Natural killer cell (primary cell): ENCODE results near the gene SHROOM3. TPM values are rescaled to one million over a fixed set of nuclear protein-coding genes. Genes with fewer than 3 reads are reported as not detected.

Source experiments
- ATAC-seq, 3 donors: fragments of 150-1000 bp in 2 of 3; fragments of 200-7000 bp in 1 of 3; cut with Tn5 transposase; 1 replicate in 1 of 3; 2 replicates in 2 of 3; pipeline ENCODE4 v1.10.0; 2021; ENCODE audit warnings: mild to moderate bottlenecking in 2 of 3, moderate library complexity in 2 of 3
- DNase-seq, 2 donors: peaks; one replicate each; pipeline versions ENCODE4 v3.0.0 to v3.0.0-alpha.2; 2013 to 2021; ENCODE audit warnings: mixed read lengths in 1 of 2
- H3K27ac ChIP-seq: one replicate; pipeline ENCODE4 v1.5.1; 2013; ENCODE audit warnings: mild to moderate bottlenecking, low read length
- H3K27me3 ChIP-seq: one replicate; pipeline ENCODE4 v1.6.1; 2013; ENCODE audit warnings: low read length; ENCODE audit not compliant: control insufficient read depth, insufficient read depth
- H3K36me3 ChIP-seq: one replicate; pipeline ENCODE4 v1.6.1; 2013; ENCODE audit warnings: low read length; ENCODE audit not compliant: control insufficient read depth, insufficient read depth
- H3K4me1 ChIP-seq: one replicate; pipeline ENCODE4 v1.6.1; 2013; ENCODE audit warnings: low read length; ENCODE audit not compliant: control insufficient read depth, insufficient read depth
- H3K4me3 ChIP-seq: one replicate; pipeline ENCODE4 v1.5.1; 2013; ENCODE audit warnings: low read length
- H3K9me3 ChIP-seq: one replicate; pipeline ENCODE4 v1.6.1; 2013; ENCODE audit warnings: low read length; ENCODE audit not compliant: control insufficient read depth, insufficient read depth
- H3K27ac Mint-ChIP-seq, 2 donors: one replicate each; pipeline ENCODE4 v1.8.0; 2022; ENCODE audit warnings: mild to moderate bottlenecking in 2 of 2, mixed read lengths in 2 of 2, moderate library complexity in 1 of 2
- H3K27me3 Mint-ChIP-seq, 2 donors: one replicate each; pipeline ENCODE4 v1.8.0; 2022; ENCODE audit warnings: low read depth in 2 of 2, mixed read lengths in 2 of 2
- H3K36me3 Mint-ChIP-seq: one replicate; pipeline ENCODE4 v1.8.0; 2022; ENCODE audit warnings: mixed read lengths
- H3K4me1 Mint-ChIP-seq, 2 donors: one replicate each; pipeline ENCODE4 v1.8.0; 2022; ENCODE audit warnings: mixed read lengths in 2 of 2
- H3K4me3 Mint-ChIP-seq: one replicate; pipeline ENCODE4 v1.8.0; 2022; ENCODE audit warnings: mild to moderate bottlenecking, moderate library complexity, mixed read lengths
- H3K9me3 Mint-ChIP-seq, 2 donors: one replicate each; pipeline ENCODE4 v1.8.0; 2022; ENCODE audit warnings: mixed read lengths in 2 of 2
- WGBS: methylation state at CpG from one replicate; pipeline ENCODE4 v1.1.7; 2013; ENCODE audit warnings: missing lambda C conversion rate; ENCODE audit not compliant: insufficient coverage; 5-methylcytosine and 5-hydroxymethylcytosine counted together
- intact Hi-C: fragments of 100-400 bp; cut with micrococcal nuclease; formaldehyde crosslinking; loops from one replicate; pipeline ENCODE4 v1.14.2; 2022
- total RNA-seq, 4 donors: library from RNA; stranded (reverse); fragments of 120-200 nt in 1 of 4; gene quantifications; one replicate each; pipeline versions ENCODE4 v1.2.3 to v1.2.4, GENCODE V29; 2013 to 2022
- TF ChIP-seq, protein P1 (sequence below): fragments of 200-600 bp; IDR thresholded peaks from one replicate; pipeline ENCODE4 v1.8.0; 2022; ENCODE audit warnings: antibody characterized with exemption

SHROOM3 gene
- total RNA-seq, 3 donors from 2014 or later (not counting 1 experiment from before 2014, with no cell fraction given): 0.63 TPM; not detected in 2

DNA sequence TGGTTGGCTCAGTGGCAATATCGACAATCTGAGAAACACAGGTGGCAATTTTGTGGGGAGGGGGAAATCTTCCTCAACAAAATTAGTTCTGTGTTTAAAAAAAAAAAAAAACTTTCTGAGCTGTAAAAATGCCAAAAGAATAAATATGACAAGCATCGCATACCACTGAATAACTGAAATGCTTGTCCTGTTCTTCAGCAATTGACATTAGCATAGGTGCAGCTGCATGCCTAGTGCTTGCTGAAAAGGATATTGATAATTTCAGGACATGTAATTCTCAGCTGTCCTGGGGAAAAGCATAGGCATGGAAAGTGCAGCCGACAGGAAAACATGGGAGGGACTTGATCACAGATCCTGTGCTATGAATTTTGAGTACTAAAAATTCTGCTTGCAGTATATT, 315.7 kb downstream of the SHROOM3 start:
- TF ChIP-seq, protein P1, sequence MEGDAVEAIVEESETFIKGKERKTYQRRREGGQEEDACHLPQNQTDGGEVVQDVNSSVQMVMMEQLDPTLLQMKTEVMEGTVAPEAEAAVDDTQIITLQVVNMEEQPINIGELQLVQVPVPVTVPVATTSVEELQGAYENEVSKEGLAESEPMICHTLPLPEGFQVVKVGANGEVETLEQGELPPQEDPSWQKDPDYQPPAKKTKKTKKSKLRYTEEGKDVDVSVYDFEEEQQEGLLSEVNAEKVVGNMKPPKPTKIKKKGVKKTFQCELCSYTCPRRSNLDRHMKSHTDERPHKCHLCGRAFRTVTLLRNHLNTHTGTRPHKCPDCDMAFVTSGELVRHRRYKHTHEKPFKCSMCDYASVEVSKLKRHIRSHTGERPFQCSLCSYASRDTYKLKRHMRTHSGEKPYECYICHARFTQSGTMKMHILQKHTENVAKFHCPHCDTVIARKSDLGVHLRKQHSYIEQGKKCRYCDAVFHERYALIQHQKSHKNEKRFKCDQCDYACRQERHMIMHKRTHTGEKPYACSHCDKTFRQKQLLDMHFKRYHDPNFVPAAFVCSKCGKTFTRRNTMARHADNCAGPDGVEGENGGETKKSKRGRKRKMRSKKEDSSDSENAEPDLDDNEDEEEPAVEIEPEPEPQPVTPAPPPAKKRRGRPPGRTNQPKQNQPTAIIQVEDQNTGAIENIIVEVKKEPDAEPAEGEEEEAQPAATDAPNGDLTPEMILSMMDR: no peak
- Histone ChIP-seq H3K36me3 (no peaks in the 10 kb centered on the region), H3K4me3 (no peak overlapping the region), H3K4me1 (no peaks in the 10 kb centered on the region), H3K27ac (no peak overlapping the region), H3K27me3 (no peaks in the 10 kb centered on the region), H3K9me3 (no peaks in the 10 kb centered on the region)
- intact Hi-C loops: no loop called here
- H3K4me3 Mint-ChIP-seq: no peak overlapping the region
- H3K36me3 Mint-ChIP-seq: no peaks in the 10 kb centered on the region
- peaks cover 0 to 2% of the 10 kb centered on the region in 2 donors for H3K9me3 Mint-ChIP-seq
- H3K27me3 Mint-ChIP-seq: peaks cover 17 to 26% of the 10 kb centered on the region in 2 donors
- H3K4me1 Mint-ChIP-seq: no peaks in the 10 kb centered on the region
- no peak for ATAC-seq
- H3K27ac Mint-ChIP-seq: no peak overlapping the region
- no peak for DNase-seq
- WGBS: 93% methylated on average over 3 of the region's 3 CpGs

DNA sequence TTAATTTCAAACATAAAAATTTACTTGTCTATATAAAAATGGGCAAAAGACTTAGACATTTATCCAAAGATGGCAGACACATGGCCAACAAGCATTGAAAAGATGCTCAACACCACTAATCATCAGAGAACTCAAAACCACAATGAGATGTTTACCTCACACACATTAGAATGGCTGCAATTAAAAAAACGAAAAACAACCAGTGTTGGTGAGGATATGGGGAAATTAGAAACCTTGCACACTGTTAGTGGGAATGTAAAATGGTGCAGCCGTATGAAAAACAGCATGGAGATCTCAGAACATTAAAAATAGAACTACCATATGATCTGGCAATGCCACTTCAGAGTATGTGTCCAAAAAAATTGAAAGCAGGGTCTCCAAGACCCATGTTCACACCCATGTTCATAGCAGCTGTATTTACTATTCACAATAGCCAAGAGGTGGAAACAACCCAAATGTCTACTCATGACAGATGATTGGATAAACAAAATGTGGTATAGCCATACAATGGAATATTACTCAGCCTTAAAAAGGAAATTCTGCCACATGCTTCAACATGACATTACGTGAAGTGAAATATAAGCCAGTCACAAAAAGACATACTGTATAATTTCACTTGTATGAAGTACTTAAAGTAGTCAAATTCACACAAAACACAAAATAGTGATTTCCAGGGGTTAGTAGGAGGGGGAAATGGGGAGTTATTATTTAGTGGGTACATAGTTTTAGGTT, 316.7 kb downstream of the SHROOM3 start:
- Histone ChIP-seq H3K4me3 (no peak overlapping the region), H3K27me3 (no peaks in the 10 kb centered on the region), H3K4me1 (no peaks in the 10 kb centered on the region), H3K36me3 (no peaks in the 10 kb centered on the region), H3K27ac (no peak overlapping the region), H3K9me3 (no peaks in the 10 kb centered on the region)
- Mint-ChIP-seq H3K27ac (no peak overlapping the region), H3K36me3 (no peaks in the 10 kb centered on the region), H3K4me1 (no peaks in the 10 kb centered on the region), H3K9me3 (peaks cover 0 to 2% of the 10 kb centered on the region in 2 donors), H3K27me3 (peaks cover 17 to 26% of the 10 kb centered on the region in 2 donors), H3K4me3 (no peak overlapping the region)
- ATAC-seq (no peak), DNase-seq (no peak)
- WGBS: 75% methylated on average over 1 of the region's 3 CpGs
- intact Hi-C loops: no loop called here
- TF ChIP-seq, protein P1: no peak

GRCh38 chr4:76752861-76753501, 318.0 kb downstream of the SHROOM3 start:
- Histone ChIP-seq H3K4me1 (no peaks in the 10 kb centered on the region), H3K9me3 (no peaks in the 10 kb centered on the region), H3K4me3 (no peak overlapping the region), H3K27me3 (no peaks in the 10 kb centered on the region), H3K36me3 (no peaks in the 10 kb centered on the region), H3K27ac (no peak overlapping the region)
- intact Hi-C loops: no loop called here
- peaks cover 0 to 2% of the 10 kb centered on the region in 2 donors for H3K9me3 Mint-ChIP-seq
- DNase-seq (no peak), ATAC-seq (no peak)
- no peaks in the 10 kb centered on the region for H3K4me1 Mint-ChIP-seq
- H3K36me3 Mint-ChIP-seq: no peaks in the 10 kb centered on the region
- TF ChIP-seq, protein P1: no peak
- peaks cover 17 to 26% of the 10 kb centered on the region in 2 donors for H3K27me3 Mint-ChIP-seq
- no peak overlapping the region for H3K4me3 Mint-ChIP-seq
- no peak overlapping the region for H3K27ac Mint-ChIP-seq
- 35% methylated on average over 2 of the region's 3 CpGs for WGBS
